ENCODE data around the gene CFAP300.

The CFAP300 gene

DNA sequence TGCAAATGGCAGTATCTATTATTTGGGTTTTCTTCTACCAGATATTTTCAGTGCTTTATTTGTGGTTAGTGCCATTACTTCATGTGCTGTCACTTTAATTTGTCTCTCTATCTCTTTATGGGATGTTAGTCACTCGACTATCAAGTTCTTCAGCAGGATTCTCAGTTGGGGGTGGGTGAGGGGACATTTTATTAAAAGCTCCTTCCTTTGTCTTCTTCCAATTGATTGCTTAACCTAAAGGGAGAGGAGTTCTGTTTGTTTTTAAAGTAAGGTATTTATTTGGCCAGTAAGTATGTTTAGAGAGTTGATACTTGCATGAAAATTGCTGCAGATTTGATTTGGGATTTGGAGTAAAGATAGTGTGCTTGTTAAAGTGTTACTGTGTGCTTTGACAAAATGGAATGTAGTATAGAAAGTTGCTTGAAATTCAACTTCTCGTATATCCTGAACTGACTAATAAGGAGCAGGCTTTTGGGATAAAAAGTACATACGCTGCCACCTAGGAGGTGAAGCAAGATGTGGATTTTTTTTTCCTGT is 73.3 kb downstream of the CFAP300 start:
- DNase-seq (ENCODE audit: low read depth, low spot score), result no peak

DNA sequence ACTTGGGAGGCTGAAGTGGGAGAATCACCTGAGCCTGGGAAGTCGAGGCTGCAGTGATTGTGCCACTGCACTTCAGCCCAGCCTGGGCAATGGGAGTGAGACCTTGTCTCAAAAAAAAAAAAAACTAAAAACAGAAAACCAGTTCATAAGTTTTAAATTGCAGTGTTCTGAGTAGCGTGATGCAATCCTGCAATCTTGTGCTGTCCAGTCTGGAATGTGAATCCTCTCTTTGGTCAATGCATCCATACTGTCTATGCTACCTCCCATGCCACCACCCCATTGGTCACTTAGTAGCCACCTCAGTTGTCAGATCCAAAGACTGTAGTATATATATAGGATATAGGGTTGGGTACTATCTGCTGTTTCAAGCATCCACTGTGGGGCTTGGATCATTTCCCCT is 74.1 kb downstream of the CFAP300 start:
- DNase-seq (ENCODE audit: low read depth, low spot score), result no peak

Data from activated naive CD8-positive, alpha-beta T cell treated with anti-CD3 and anti-CD28 coated beads, Interleukin-2, amount 50 U/mL, for 16 hours (primary cell).